Large intestine (tissue), 12 donors: ENCODE data around the gene SLC16A6. TPM values are rescaled to one million over a fixed set of nuclear protein-coding genes. Genes with fewer than 3 reads are reported as not detected.
A peak's percentile ranks its signal among the peaks of the same experiment; 100 is the strongest.
"Not testable (repeated sequence)": the region's sequence is repeated elsewhere in the genome, so short reads cannot be mapped to it uniquely, and the experiment has no call there.

Source experiments
- DNase-seq, 2 donors: peaks; one replicate each; pipeline versions ENCODE4 v3.0.0 to v3.0.0-alpha.2; 2013
- H3K27ac ChIP-seq: one replicate; pipeline ENCODE4 v1.5.1; 2013; ENCODE audit warnings: low read length
- H3K27me3 ChIP-seq: 2 replicates; pipeline ENCODE4 v1.6.1; 2013; ENCODE audit warnings: low read length; ENCODE audit not compliant: control insufficient read depth, insufficient read depth
- H3K36me3 ChIP-seq: 2 replicates; pipeline ENCODE4 v1.6.1; 2013; ENCODE audit warnings: low read length; ENCODE audit not compliant: control insufficient read depth, insufficient read depth
- H3K4me1 ChIP-seq: one replicate; pipeline ENCODE4 v1.6.1; 2013; ENCODE audit warnings: low read length; ENCODE audit not compliant: control insufficient read depth, insufficient read depth
- H3K4me3 ChIP-seq: one replicate; pipeline ENCODE4 v1.5.1; 2013; ENCODE audit warnings: low read length
- H3K9me3 ChIP-seq: one replicate; pipeline ENCODE4 v1.6.1; 2013; ENCODE audit warnings: mild to moderate bottlenecking, low read depth, low read length, moderate library complexity; ENCODE audit not compliant: control insufficient read depth
- WGBS: methylation state at CpG from one replicate; pipeline ENCODE4 v1.1.5; 2013; ENCODE audit warnings: low lambda C conversion rate; ENCODE audit not compliant: insufficient coverage; 5-methylcytosine and 5-hydroxymethylcytosine counted together
- long read RNA-seq, 11 donors: transcript quantifications; one replicate each; lab custom pipeline, GENCODE V29; 2026
- polyA plus RNA-seq: library from polyadenylated mRNA; unstranded; fragments of 120-200 nt; gene quantifications from one replicate; pipeline ENCODE4 v1.2.1, GENCODE V29; 2013

SLC16A6 gene
- 0.27 TPM for polyA plus RNA-seq
- long read RNA-seq, donor 1, result 0 reads
- long read RNA-seq, donor 2, result 0 reads
- long read RNA-seq, donor 3, result 0 reads
- long read RNA-seq, donor 4, result 0 reads
- long read RNA-seq, donor 5, result 0 reads
- long read RNA-seq, donor 6, result 0 reads
- long read RNA-seq, donor 7, result 0 reads
- long read RNA-seq, donor 8, result 0 reads
- long read RNA-seq, donor 9, result 0 reads
- long read RNA-seq, donor 10, result 0 reads
- long read RNA-seq, donor 11, result 0 reads

- Histone ChIP-seq H3K36me3 (no peaks in the 10 kb centered on the region), H3K27me3 (peaks cover 65% of the 10 kb centered on the region), H3K4me1 (no peaks in the 10 kb centered on the region), H3K27ac (peak within 1 kb of the TSS; percentile 26), H3K4me3 (peak within 1 kb of the TSS; percentile 32), H3K9me3 (peaks cover 3% of the 10 kb centered on the region)
- no CpG with 5 or more reads among the region's 96 CpGs for WGBS
- DNase-seq, result peak; percentile 45 to 54
Measured at GRCh38 chr17:68290955-68291835, at the start of gene SLC16A6, which contains the start of gene ARSG. SLC16A6 (minus strand) TSS chr17:68291127; CDS start chr17:68278320, 12,807 bp downstream. ARSG (plus strand) TSS chr17:68291495; CDS start chr17:68307494, 15,999 bp downstream.

GRCh38 chr17:68334393-68334792 lies 43.5 kb upstream of the SLC16A6 start:
- Histone ChIP-seq H3K27me3 (no peaks in the 10 kb centered on the region), H3K4me3 (no peak overlapping the region), H3K4me1 (no peaks in the 10 kb centered on the region), H3K9me3 (peaks cover 3% of the 10 kb centered on the region), H3K27ac (no peak overlapping the region), H3K36me3 (no peaks in the 10 kb centered on the region)
- no CpG with 5 or more reads among the region's 9 CpGs for WGBS
- no peak for DNase-seq

GRCh38 chr17:68331932-68332331 lies 41.0 kb upstream of the SLC16A6 start:
- not testable (repeated sequence) for H3K27me3 ChIP-seq

GRCh38 chr17:68329331-68329730 lies 38.4 kb upstream of the SLC16A6 start:
- Histone ChIP-seq H3K27me3 (no peaks in the 10 kb centered on the region), H3K27ac (no peak overlapping the region), H3K4me3 (no peak overlapping the region), H3K9me3 (peaks cover 3% of the 10 kb centered on the region), H3K4me1 (no peaks in the 10 kb centered on the region), H3K36me3 (no peaks in the 10 kb centered on the region)
- DNase-seq, result no peak
- 100% methylated on average over 1 of the region's 7 CpGs for WGBS

More at GRCh38 chr17:68331932-68332331, 41.0 kb upstream of the SLC16A6 start:
- WGBS, result 100% methylated on average over 3 of the region's 12 CpGs
- H3K4me1 ChIP-seq, H3K9me3 ChIP-seq, H3K36me3 ChIP-seq, H3K4me3 ChIP-seq, H3K27ac ChIP-seq, DNase-seq: not testable (repeated sequence)

GRCh38 chr17:68328676-68329075 lies 37.7 kb upstream of the SLC16A6 start:
- H3K27ac ChIP-seq, result no peak overlapping the region
- no peaks in the 10 kb centered on the region for H3K36me3 ChIP-seq
- H3K27me3 ChIP-seq, result no peaks in the 10 kb centered on the region
- no peaks in the 10 kb centered on the region for H3K4me1 ChIP-seq
- peaks cover 3% of the 10 kb centered on the region for H3K9me3 ChIP-seq
- no peak for DNase-seq
- 17% methylated on average over 1 of the region's 4 CpGs for WGBS
- no peak overlapping the region for H3K4me3 ChIP-seq

- Histone ChIP-seq H3K9me3 (peaks cover 3% of the 10 kb centered on the region), H3K4me1 (no peaks in the 10 kb centered on the region), H3K27me3 (no peaks in the 10 kb centered on the region), H3K36me3 (no peaks in the 10 kb centered on the region), H3K4me3 (no peak overlapping the region), H3K27ac (no peak overlapping the region)
- no peak for DNase-seq
- 73% methylated on average over 2 of the region's 8 CpGs for WGBS
Measured at GRCh38 chr17:68327823-68328557, 37.1 kb upstream of the SLC16A6 start.

- no peak overlapping the region for H3K4me3 ChIP-seq
- no peaks in the 10 kb centered on the region for H3K27me3 ChIP-seq
- no peaks in the 10 kb centered on the region for H3K36me3 ChIP-seq
- WGBS, result 100% methylated on average over 2 of the region's 5 CpGs
- peaks cover 3% of the 10 kb centered on the region for H3K9me3 ChIP-seq
- DNase-seq, result no peak
- H3K27ac ChIP-seq, result no peak overlapping the region
- no peaks in the 10 kb centered on the region for H3K4me1 ChIP-seq
Measured at GRCh38 chr17:68326681-68327080, 35.8 kb upstream of the SLC16A6 start.

- Histone ChIP-seq H3K9me3 (peaks cover 3% of the 10 kb centered on the region), H3K27ac (no peak overlapping the region), H3K36me3 (no peaks in the 10 kb centered on the region), H3K27me3 (no peaks in the 10 kb centered on the region), H3K4me1 (no peaks in the 10 kb centered on the region), H3K4me3 (no peak overlapping the region)
- no peak for DNase-seq
- 20% methylated on average over 1 of the region's 5 CpGs for WGBS
Measured at GRCh38 chr17:68325961-68326360, 35.0 kb upstream of the SLC16A6 start.

GRCh38 chr17:68324654-68325336 lies 33.9 kb upstream of the SLC16A6 start:
- H3K4me1 ChIP-seq, result no peaks in the 10 kb centered on the region
- 100% methylated on average over 1 of the region's 8 CpGs for WGBS
- no peaks in the 10 kb centered on the region for H3K27me3 ChIP-seq
- no peak for DNase-seq
- no peak overlapping the region for H3K27ac ChIP-seq
- H3K4me3 ChIP-seq, result no peak overlapping the region
- no peaks in the 10 kb centered on the region for H3K36me3 ChIP-seq
- no peaks in the 10 kb centered on the region for H3K9me3 ChIP-seq

GRCh38 chr17:68324114-68324513 lies 33.2 kb upstream of the SLC16A6 start:
- Histone ChIP-seq H3K4me3 (no peak overlapping the region), H3K27ac (no peak overlapping the region), H3K4me1 (no peaks in the 10 kb centered on the region), H3K9me3 (no peaks in the 10 kb centered on the region), H3K27me3 (no peaks in the 10 kb centered on the region), H3K36me3 (no peaks in the 10 kb centered on the region)
- 83% methylated on average over 1 of the region's 10 CpGs for WGBS
- no peak for DNase-seq
